ENCODE data around the gene BCL3.
"Not testable (repeated sequence)": the region's sequence is repeated elsewhere in the genome, so short reads cannot be mapped to it uniquely, and the experiment has no call there.

BCL3 gene

GRCh38 chr19:44748426-44749254 lies at the start of gene BCL3:
Gene BCL3 (plus strand): TSS chr19:44748708. CDS start chr19:44748791, 83 bp downstream.
- DNase-seq (ENCODE audit: low spot score): peak; percentile 60

- no peak for DNase-seq (ENCODE audit: low spot score)
These were observed 48.0 kb upstream of the BCL3 start for GRCh38 chr19:44700547-44700946.

- no peak for DNase-seq (ENCODE audit: low spot score)
These were observed 47.3 kb upstream of the BCL3 start for GRCh38 chr19:44701228-44701627.

- DNase-seq (ENCODE audit: low spot score): no peak
These were observed 45.8 kb upstream of the BCL3 start for GRCh38 chr19:44702551-44703176.

GRCh38 chr19:44703336-44704078 lies 45.0 kb upstream of the BCL3 start:
- DNase-seq (ENCODE audit: low spot score): no peak

- no peak for DNase-seq (ENCODE audit: low spot score)
These were observed 43.5 kb upstream of the BCL3 start for GRCh38 chr19:44704982-44705381.

GRCh38 chr19:44705502-44706010 lies 43.0 kb upstream of the BCL3 start:
- no peak for DNase-seq (ENCODE audit: low spot score)

- no peak for DNase-seq (ENCODE audit: low spot score)
These were observed 41.8 kb upstream of the BCL3 start for GRCh38 chr19:44706506-44707236.

- DNase-seq (ENCODE audit: low spot score): no peak
These were observed 40.7 kb upstream of the BCL3 start for GRCh38 chr19:44707794-44708193.

- no peak for DNase-seq (ENCODE audit: low spot score)
These were observed 39.6 kb upstream of the BCL3 start for GRCh38 chr19:44708940-44709339.

- DNase-seq (ENCODE audit: low spot score): peak; percentile 14
These were observed 38.9 kb upstream of the BCL3 start for GRCh38 chr19:44709434-44710266.

- no peak for DNase-seq (ENCODE audit: low spot score)
These were observed 38.0 kb upstream of the BCL3 start for GRCh38 chr19:44710483-44710882.

- DNase-seq (ENCODE audit: low spot score): peak; percentile 27
These were observed 35.5 kb upstream of the BCL3 start for GRCh38 chr19:44712864-44713515.

- no peak for DNase-seq (ENCODE audit: low spot score)
These were observed 33.8 kb upstream of the BCL3 start for GRCh38 chr19:44714597-44715169.

- DNase-seq (ENCODE audit: low spot score): no peak
These were observed 30.9 kb upstream of the BCL3 start for GRCh38 chr19:44717603-44718002.

- peak; percentile 83 for DNase-seq (ENCODE audit: low spot score)
These were observed 29.9 kb upstream of the BCL3 start for GRCh38 chr19:44718441-44719261.

GRCh38 chr19:44719262-44719701 lies 29.2 kb upstream of the BCL3 start:
- DNase-seq (ENCODE audit: low spot score): no peak

- DNase-seq (ENCODE audit: low spot score): not testable (repeated sequence)
These were observed 28.1 kb upstream of the BCL3 start for GRCh38 chr19:44720396-44720795.

- no peak for DNase-seq (ENCODE audit: low spot score)
These were observed 27.6 kb upstream of the BCL3 start for GRCh38 chr19:44720945-44721344.
